HG02973 (cell line): ENCODE measurements around the gene MYRIP.
"Not testable (repeated sequence)": the region's sequence is repeated elsewhere in the genome, so short reads cannot be mapped to it uniquely, and the experiment has no call there.

Experiments
- ATAC-seq: cut with Tn5 transposase; IDR thresholded peaks from one replicate; pipeline ENCODE4 v1.9.1; 2021; ENCODE audit warnings: moderate library complexity; ENCODE audit not compliant: unreplicated experiment

The MYRIP gene

DNA sequence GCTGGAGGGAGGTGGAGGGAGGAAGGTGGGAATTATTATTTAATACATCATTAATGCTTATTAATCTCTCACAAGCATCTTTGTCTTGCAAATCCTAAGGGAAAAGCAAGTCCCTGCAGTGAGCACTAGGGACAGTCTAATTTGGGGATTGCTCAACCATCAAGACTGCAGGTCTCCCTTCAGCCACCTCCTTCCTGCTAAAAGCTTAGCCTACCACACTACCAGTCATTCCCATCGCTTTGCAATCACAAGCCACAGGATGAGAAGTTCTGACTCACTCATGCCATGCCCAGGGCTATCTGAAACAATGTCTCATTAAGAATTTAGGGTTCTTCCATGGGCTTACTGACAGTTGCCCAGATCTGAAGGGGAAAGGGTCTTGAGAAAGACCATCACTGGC, 449.1 kb downstream of the MYRIP start:
- ATAC-seq, result no peak

- ATAC-seq, result no peak
These were observed 452.9 kb downstream of the MYRIP start for GRCh38 chr3:40262331-40262730.

- no peak for ATAC-seq
These were observed 455.0 kb downstream of the MYRIP start for GRCh38 chr3:40264451-40264850.

GRCh38 chr3:40265181-40265580, 455.8 kb downstream of the MYRIP start:
- ATAC-seq, result no peak

GRCh38 chr3:40267937-40268724, 458.7 kb downstream of the MYRIP start:
- no peak for ATAC-seq

DNA sequence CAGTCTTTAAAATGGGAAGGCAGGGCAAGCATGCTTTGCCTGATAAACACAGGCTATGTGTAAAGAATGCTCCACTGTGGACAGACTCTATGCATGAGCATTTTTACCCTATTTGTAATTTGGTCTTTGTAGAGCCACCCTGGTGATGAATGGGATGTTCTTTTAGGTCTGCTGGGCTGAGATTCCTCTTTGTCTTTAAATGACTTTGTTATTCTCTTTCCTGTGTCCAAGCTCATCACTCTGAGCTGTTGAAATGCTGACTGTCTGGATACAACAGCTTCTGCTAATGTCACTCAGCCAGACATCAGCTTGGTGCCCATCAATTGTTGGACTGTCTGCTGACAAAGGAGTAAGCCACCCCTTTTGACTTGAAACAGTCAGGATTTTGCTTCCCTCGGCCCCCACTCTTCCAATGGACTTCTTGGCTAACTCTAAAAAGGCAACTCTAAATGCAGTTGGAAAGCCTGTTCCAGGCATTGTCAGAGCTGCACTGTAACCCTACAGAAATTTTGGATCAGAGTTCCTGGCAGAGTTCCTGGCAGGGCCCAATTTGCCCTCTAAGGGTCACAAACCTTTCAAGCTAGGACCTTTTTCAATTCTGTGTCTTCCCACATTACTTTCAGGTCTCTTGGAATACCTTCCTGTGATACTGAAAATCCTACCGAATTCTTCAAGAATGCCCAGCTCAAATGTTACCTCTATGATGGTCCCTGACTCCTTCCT, 459.6 kb downstream of the MYRIP start:
- ATAC-seq, result no peak

DNA sequence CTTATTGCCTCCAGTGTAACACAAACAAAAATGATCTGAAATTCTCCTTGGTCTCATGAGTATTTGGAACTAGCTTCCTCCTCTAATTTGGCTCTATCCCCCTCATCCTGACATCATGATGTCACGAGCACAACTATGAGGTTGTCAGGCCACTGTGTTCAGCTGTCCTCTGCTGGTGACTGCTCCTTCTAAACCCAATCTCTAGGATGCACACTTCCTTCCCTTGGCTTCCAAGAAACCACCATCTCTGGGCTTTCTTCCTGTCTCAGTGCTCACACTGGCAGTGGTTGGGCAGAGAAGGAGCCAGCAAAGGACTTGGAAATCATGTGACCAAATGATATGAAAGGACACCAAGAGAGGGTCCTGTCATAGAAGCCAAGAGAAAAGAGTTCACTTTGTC, 469.4 kb downstream of the MYRIP start:
- no peak for ATAC-seq

DNA sequence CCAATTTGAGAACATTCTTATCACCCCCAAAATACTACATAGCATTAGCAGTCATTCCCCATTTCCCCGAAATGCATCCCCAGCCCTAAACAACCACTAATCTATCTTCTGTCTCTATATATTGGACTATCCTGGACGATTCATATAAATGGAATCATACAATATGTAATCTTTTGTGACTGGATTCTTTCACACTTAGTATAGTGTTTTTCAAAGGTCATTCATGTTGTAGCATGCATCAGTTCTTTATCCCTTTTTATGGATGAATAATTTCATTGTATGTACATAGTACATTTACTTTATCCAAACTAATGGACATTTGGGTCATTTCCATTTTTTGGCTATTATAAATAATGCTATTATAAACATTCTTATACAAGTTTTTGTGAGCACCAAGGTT, 472.6 kb downstream of the MYRIP start:
- ATAC-seq, result no peak

DNA sequence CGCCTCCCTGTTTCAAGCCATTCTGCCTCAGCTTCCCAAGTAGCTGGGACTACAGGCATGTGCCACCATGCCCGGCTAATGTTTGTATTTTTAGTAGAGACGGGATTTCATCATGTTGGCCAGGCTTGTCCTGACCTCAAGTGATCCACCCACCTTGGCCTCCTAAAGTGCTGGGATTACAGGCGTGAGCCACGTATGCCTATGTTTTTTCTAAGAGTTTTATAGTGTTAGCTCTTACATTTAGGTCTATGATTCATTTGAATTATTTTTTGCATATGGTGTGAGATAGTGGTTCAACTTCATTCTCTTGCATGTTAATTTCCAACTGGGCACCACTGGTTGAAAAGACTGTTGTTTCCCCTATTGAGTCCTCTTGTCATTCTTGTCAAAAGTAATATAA, 473.6 kb downstream of the MYRIP start:
- not testable (repeated sequence) for ATAC-seq

DNA sequence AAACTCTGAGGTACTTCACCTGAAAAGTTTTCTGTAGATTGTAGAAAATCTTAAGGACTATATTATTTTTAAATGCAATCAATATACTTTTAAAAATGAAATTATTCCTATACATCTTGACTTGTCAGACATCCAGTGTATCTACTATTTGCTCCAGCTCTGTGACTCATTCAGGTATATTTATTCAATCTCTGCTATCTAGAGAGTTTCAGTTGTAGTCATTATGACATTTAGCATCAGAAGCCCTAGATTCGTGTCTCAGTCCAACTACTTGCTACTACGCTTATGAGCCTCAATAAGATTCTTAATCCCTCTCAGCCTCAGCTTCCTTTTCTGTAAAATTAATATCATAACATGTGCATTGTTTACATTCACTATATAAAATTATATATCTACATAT, 477.8 kb downstream of the MYRIP start:
- no peak for ATAC-seq

- no peak for ATAC-seq
These were observed 481.0 kb downstream of the MYRIP start for GRCh38 chr3:40290396-40290795.

- ATAC-seq, result no peak
These were observed 482.1 kb downstream of the MYRIP start for GRCh38 chr3:40291471-40291870.

- no peak for ATAC-seq
These were observed 483.4 kb downstream of the MYRIP start for GRCh38 chr3:40292637-40293349.

DNA sequence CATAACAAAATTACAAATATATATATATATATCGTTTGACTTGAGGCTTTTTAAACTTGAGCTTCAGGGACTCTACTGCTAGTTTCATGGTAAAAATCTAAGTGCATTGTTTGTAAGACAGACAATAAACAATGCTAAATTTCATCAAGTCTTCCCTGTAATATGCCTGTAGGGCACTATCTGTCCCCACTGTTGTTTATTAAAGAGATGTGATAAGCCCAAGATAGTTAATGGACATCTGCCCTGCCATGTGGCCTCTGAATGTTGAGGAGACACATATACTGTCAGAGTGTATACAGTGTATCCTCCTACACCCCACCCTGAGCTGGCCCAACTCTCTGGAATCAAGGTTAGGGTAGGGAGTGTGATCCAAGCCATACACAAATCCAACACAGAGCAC, 485.0 kb downstream of the MYRIP start:
- no peak for ATAC-seq

DNA sequence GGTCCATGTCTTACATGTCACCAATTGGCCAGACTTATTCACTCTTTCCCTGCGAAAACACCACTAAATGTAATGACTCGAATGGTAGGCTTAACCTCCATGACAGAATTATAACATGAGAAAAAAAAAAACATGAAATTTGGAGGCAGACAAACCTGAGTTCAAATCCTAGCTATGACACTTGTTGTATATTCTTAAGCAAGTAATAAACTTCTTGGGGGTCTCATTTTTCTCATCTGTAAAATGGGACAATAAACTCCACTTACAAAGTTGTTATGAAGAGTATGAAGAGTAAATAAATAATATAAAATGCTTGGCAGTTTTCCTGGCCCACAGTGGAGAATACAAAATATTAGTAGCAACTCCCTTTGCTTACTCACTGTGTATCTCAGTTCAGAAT, 488.7 kb downstream of the MYRIP start:
- no peak for ATAC-seq

- no peak for ATAC-seq
These were observed 489.8 kb downstream of the MYRIP start for GRCh38 chr3:40299130-40299720.

DNA sequence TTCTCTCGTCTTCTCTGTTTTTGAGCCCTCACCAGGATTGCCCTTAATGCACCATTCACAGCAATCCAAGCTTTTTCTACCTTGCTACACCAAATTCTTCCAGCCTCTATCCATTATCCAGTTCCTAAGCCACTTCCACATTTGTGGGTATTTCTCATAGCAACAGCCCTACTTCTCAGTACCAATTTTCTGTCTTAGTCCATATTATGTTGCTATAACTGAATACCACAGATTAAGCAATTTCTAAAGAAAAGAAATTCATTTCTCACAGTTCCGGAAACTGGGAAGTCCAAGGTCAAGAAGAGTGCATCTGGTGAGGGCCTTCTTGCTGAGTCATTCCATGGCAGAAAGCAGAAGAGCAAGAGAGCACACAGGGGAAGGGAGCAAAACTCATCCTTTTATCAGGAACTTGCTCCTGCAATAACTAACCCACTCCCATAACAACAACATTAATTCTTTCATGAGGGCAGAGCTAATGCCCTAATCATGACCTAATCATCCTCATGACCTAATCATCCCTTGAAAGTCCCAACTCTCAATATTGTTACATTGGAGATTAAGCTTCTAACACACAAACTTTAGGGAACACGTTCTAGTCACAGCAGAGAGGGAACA, 490.4 kb downstream of the MYRIP start:
- no peak for ATAC-seq

GRCh38 chr3:40302784-40303183, 493.4 kb downstream of the MYRIP start:
- ATAC-seq, result no peak

GRCh38 chr3:40304352-40304751, 494.9 kb downstream of the MYRIP start:
- ATAC-seq, result no peak

DNA sequence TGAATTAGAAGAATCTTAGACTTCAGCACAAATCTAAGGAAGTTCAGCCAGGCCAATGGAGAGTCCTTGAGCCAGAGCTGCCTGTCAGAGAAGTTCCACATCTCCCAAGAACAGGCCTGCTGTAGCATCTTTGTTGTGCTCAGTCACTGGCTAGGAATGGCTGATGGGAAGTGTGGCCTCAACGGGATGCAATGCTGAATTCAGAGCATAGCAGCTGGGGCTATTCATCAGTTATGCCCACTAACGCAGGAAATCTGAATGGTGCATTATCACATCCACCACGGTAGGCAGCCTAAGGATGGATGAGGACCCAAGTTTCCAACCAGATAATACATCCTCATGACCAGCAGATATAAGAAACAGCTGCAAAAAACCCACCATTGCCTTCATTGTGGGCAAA, 496.9 kb downstream of the MYRIP start:
- no peak for ATAC-seq

- no peak for ATAC-seq
These were observed 497.8 kb downstream of the MYRIP start for GRCh38 chr3:40307176-40307575.
